Frontal cortex (tissue), 4 donors: ENCODE measurements around the gene CHCHD5. TPM values are rescaled to one million over a fixed set of nuclear protein-coding genes. Genes with fewer than 3 reads are reported as not detected.
"Not testable (repeated sequence)": the region's sequence is repeated elsewhere in the genome, so short reads cannot be mapped to it uniquely, and the experiment has no call there.

Source experiments
- DNase-seq, 2 donors: peaks; one replicate each; pipeline ENCODE4 v3.0.0; 2012; ENCODE audit warnings: low spot score in 2 of 2
- FAIRE-seq: peaks from 2 replicates; lab custom pipeline; 2012; peaks lifted over from hg19 to GRCh38; lab: Jason Lieb, UNC
- total RNA-seq: library from RNA; depleted of rRNA; stranded (reverse); fragments of >200 nt; gene quantifications from one replicate; pipeline ENCODE4 v1.2.3, GENCODE V29; 2014
- donor health status: control.
- donor health status: control.
- donor health status: control.

The CHCHD5 gene, protein sequence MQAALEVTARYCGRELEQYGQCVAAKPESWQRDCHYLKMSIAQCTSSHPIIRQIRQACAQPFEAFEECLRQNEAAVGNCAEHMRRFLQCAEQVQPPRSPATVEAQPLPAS
- 3.3 TPM for total RNA-seq

- peak; percentile 59 to 85 for DNase-seq
- no peak for FAIRE-seq
Observed at GRCh38 chr2:112584134-112584890, at the start of gene CHCHD5. CHCHD5 (plus strand) TSS chr2:112584609; CDS start chr2:112584648, 39 bp downstream.

DNA sequence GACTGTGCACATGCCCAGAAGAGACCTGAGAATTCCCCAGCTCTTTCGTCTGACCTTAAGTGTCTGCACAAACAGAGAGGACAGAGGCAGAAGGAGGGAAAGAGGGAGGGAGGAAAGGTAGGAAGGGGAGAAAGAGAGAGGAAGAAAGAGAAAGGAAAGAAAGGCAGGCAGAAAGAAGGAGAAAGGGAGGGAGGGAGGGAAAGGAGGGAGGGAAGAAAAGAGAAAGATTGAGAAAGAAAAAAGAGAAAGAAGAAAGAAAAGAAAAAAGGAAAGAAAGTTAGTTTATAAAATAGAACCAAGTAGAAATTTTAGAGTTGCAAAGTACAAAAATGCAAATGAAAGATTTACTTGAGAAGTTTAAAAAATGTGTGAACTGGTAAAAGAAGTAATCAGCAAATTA, 49.6 kb upstream of the CHCHD5 start:
- FAIRE-seq (no peak), DNase-seq (no peak)

GRCh38 chr2:112536665-112537064, 47.7 kb upstream of the CHCHD5 start:
- not testable (repeated sequence) for DNase-seq, FAIRE-seq

- no peak for FAIRE-seq
- no peak for DNase-seq
Observed at GRCh38 chr2:112539306-112539705, 45.1 kb upstream of the CHCHD5 start.

DNA sequence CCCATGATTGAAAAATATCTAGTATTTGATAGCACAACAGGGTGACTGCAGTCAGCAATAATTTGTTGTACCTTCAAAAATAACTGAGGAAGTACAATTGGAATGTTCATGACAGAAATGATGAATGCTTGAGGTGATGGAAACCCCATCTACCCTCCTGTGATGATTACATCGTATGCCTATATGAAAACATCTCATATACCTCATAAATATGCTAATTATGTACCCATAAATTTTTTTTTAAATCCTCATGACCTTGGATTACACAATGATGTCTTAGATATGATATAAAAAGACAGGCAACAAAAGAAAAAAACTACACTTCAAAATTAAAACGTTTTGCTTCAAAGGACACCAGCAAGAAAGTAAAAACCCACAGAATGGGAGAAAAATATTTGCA, 43.5 kb upstream of the CHCHD5 start:
- FAIRE-seq (no peak), DNase-seq (no peak)

- DNase-seq (no peak), FAIRE-seq (no peak)
Observed at GRCh38 chr2:112541315-112542122, 42.9 kb upstream of the CHCHD5 start.

GRCh38 chr2:112542123-112542983, 42.1 kb upstream of the CHCHD5 start, which contains the start of gene POLR1B:
POLR1B (plus strand) TSS chr2:112542465; CDS start chr2:112542495, 30 bp downstream.
- DNase-seq (peak; percentile 73 to 83), FAIRE-seq (no peak)

DNA sequence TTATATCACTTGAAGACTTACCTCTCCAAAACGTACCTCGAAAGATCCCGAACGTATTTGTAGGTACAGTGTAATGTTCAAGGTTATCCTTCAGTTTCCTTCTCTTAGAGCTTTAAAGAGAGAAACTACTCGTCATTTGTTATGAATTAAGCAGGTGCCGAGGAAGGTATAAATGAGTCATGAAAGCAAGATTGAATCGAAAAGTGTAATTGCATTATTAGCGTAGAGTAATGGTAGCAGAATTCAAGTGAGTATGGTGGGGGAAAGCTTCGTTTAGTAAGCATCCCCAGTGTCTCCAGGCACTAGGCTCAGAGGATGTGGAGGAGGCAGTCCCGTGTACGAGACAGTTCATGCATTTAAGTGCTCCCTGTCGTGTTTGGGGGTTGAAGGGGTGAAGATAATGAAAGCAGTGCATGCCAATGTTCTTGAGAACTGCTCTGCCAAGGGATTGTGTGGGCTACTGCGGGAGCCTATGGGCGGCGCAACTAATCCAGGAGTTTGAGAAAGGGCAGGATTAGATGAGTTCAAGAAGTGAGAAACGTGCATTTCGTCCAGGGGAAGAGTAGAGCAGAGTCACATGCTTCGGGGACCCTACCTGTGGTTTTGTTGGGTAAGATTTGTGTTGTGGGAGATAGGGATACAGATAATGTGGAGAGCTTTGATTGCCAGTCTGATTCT, 41.3 kb upstream of the CHCHD5 start:
- DNase-seq (no peak), FAIRE-seq (no peak)

GRCh38 chr2:112547333-112547732, 37.1 kb upstream of the CHCHD5 start:
- DNase-seq (no peak), FAIRE-seq (no peak)

GRCh38 chr2:112548980-112549379, 35.4 kb upstream of the CHCHD5 start:
- DNase-seq (no peak), FAIRE-seq (no peak)

DNA sequence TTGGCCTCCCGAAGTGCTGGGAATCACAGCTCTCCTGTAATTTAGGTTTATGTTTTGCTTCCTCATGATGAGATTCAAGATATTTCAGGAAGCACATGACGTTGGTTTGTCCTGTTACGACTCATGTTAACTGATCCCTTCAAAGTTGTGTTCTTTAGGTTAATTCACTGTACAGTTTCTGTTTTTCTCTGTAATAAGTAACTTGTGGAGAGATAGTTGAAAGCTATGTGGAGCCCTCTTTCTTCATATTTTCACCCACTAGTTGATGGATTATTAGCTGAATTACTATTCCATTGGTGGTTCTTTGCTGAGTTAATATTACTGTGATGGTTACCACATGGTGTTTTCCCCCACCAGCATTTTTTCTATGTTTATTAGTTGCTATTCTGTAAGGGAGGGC, 18.3 kb upstream of the CHCHD5 start:
- FAIRE-seq (no peak), DNase-seq (no peak)

- DNase-seq, FAIRE-seq: not testable (repeated sequence)
Observed at GRCh38 chr2:112566508-112566907, 17.9 kb upstream of the CHCHD5 start.

GRCh38 chr2:112572005-112572404, 12.4 kb upstream of the CHCHD5 start:
- no peak for FAIRE-seq
- DNase-seq: no peak

DNA sequence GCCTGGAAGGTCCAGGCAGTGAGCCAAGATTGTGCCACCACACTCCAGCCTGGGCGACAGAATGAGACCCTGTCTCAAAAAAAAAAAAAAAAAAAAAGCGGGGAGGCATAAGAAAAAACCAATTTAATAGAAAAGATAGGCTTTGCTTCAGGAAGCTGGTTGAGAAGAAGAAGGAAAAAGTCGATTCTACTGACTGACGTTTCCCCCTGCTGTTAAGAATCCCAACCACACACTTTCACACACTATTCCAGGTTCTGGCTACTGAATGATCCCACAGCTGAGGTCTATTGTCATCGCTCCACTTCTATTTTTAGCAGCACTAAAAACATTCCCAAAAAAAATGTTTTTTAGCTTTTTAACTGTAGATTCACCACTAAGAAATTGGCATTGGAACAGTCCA, 6.7 kb upstream of the CHCHD5 start:
- DNase-seq: no peak
- no peak for FAIRE-seq

DNA sequence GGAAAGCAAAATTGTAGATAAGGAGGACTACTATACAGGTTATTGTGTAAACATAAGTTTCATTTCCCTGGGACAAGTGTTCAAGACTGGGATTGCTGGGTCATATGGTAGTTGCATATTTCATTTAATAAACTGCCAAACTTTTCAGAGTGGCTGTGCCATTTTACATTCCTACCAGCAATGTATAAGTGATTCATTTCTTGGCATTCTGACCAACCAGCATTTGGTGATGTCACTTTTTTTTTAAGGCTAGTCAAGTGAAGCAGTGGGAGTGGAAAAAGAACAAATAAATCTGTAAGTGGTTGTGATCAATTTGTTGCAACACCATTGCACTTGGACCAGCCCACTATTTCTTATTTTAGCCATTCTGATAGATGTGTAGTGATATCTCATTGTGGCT, 5.2 kb upstream of the CHCHD5 start:
- FAIRE-seq: no peak
- DNase-seq: no peak

- FAIRE-seq: no peak
Observed at GRCh38 chr2:112580084-112580483, 4.3 kb upstream of the CHCHD5 start.

GRCh38 chr2:112582314-112582746, 2.1 kb upstream of the CHCHD5 start:
- FAIRE-seq (no peak), DNase-seq (no peak)

More at GRCh38 chr2:112580084-112580483, 4.3 kb upstream of the CHCHD5 start:
- DNase-seq: no peak

- no peak for DNase-seq
- FAIRE-seq: no peak
Observed at GRCh38 chr2:112583497-112584133, 794 bp upstream of the CHCHD5 start.

GRCh38 chr2:112584891-112585250, 462 bp downstream of the CHCHD5 start:
- no peak for DNase-seq
- no peak for FAIRE-seq
